GM21390 (cell line): ENCODE measurements around the gene C1QL3.

Experiments
- ATAC-seq: cut with Tn5 transposase; IDR thresholded peaks from one replicate; pipeline ENCODE4 v1.9.1; 2021; ENCODE audit not compliant: unreplicated experiment

Gene C1QL3

DNA sequence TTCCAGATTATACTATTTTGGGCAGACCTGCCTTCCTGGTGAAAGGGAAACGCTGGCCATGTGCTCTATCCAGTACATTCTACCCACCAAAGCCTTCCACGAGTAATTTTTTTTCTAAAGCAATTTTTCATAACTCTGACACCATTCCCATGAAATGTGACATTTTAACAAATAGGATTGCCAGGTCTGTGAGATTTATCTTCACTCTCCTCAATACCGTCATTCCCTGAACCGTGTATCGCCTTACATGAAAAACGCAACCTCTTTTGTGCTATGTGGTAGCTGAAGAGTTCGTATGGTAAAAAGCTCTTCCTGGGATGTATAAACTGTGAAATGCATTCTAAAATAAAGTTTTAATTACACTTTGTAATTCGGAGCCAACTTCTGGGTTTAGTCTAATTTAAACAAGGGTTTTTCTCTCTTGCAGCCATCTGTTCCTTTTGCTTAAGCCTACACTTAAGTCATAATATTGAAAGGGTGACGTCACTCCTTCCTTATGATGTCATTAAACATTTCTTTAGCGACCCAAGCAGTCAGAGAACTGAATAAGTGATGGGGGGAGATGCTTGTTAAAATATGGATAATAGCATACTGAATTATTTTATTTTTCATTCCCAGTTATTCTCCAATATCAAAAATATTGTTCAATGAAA lies 27.7 kb downstream of the C1QL3 start:
- ATAC-seq = no peak

DNA sequence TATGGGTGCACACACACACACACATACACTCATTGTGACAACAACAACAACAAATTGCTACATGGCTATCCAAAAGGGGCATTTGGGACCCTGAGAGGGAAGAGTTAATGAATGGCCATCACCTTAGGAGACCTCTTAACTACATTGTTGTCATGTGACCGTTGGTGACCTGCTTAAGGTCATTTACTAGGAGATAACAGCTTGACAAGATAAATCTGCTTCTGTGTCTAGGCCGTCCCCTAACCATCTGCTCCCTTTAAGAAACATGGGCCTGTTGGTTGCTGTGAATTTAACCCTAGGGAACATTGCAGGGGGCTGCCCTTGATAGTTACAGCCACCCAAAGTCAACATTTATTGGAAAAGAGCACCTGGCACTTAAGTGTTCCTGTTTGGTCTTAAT lies 29.7 kb downstream of the C1QL3 start:
- ATAC-seq = no peak

DNA sequence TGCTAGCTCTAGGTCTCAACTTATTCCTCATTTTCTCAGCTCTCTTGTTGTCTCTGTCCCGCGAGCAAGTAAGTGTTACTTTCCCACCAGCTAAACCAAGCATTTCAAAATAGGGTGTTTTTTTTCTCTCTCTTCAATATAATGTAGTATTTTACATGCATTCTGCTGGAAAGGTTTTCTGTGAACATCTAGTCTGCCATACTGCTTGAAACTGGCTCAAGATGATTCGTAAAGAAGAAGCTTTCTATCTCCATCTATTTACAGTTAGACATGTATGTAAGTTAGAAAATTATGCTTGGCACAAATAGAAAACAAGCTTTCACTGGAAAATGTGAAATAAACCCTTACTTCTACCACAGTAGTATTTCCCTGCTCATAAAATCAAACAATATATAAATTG lies 31.2 kb downstream of the C1QL3 start:
- ATAC-seq = no peak

DNA sequence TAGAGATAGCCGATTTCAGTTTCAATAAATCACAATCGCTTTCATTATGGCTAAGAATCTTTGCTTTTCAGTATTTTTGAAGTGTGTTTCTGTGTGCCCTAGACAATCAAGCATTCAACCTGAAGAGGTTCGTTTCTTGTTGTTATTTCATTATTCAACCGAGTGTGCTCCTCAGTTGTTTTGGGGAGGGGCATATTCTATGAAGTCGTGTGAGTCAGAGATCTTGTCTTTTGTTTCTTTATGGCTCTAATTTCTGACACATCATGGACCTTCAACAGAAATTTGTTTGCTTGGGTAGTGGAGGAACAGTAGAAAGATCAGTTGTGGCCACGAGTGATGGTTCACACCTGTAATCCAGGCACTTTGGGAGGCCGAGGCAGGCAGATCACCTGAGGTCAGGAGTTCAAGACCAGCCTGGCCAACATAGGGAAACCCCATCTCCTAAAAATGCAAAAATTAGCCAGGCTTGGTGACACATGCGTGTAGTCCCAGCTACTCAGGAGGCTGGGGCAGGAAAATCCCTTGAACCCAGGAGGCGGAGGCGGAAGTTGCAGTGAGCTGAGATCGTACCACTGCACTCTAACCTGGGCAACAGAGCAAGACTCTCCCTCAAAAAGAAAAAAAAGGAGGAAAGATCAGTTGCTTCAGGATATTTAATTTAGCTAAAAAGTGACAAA lies 38.3 kb downstream of the C1QL3 start:
- no peak for ATAC-seq

DNA sequence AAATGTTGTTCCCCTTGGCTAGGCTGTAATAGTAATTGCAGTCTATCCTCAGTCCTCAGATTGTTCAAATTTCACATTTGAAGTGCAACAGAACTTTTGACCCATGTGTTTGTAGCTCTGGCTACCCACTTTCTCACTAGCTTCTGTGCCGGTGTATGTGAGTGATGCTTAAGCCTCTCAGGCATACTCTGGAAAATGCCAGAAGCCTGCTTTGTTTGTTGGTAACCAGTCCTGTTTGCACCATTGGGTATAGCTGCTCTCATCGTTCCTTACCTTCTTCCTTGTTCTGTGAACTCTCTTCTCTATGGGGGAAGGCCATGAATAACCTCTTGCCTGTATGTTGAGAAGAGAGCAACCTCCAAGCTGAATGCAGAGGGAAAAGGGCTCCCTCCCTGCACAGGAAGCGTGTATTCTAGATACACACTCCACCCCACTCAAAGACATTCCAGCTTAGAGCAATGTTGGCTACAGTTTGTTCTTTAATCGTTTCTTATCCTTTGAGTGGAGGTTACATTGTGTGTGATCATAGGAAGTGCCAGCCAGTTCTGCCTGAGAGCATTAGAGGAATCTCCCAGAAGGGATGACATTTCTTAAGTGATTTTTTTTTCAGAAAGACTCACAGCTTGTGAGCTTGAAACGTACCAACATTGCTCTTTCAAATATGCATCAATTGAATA lies 40.5 kb downstream of the C1QL3 start:
- ATAC-seq = no peak

DNA sequence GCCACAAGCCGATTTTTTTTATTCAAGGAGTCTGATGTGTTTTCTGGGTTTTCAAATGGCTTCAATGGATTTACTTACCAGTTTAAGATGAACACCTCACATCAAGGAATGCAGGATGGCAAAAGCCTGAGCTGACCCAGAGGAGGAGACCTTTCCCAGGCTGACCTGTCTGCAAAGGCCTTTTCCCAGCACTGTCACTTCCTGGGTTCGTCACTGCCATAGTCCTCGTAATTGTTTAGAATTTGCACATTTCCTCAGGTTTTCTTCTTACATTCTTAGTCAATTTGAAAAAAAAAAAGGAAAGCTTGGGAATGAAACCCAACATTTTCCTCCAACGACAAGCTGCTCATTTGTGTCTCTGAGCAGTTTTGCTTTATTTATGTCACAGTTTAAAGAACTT lies 42.9 kb downstream of the C1QL3 start:
- no peak for ATAC-seq

DNA sequence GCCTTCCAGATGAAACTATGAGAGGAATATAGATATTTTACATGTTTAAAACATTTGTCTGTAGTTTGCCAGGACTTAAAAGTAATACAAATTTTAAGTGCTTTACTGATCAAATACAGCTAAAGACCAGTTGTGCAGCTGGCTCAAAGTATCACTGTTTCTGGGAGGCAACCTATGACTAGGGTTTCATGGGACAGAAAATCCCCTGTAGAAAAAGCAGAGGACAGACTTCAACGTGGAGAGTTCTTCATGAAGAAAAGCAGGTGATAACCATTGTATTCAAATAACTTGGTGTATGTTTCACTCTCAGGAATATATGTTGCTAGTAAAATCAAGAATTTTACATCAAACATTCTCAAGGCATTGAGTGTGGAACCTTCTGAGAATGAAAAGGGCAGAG lies 43.9 kb downstream of the C1QL3 start:
- no peak for ATAC-seq

DNA sequence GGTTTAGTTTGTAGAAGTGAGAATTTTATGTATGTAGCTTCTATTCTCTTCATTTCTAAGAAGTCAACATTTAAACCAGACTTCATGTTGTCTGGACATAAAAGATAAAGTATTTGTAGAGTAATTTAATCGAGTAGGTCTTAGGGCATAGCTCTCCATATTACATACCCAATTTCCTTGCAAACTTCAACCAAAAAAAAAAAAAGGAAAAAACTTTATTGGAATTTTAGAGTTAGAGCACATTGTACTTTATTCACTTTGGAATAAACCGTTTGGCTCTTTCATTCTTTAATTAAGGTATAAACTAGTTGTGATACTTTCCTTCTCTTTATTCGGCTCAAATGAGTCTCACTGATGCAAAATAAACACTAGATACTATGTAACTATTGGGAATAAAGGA lies 48.9 kb downstream of the C1QL3 start:
- no peak for ATAC-seq

DNA sequence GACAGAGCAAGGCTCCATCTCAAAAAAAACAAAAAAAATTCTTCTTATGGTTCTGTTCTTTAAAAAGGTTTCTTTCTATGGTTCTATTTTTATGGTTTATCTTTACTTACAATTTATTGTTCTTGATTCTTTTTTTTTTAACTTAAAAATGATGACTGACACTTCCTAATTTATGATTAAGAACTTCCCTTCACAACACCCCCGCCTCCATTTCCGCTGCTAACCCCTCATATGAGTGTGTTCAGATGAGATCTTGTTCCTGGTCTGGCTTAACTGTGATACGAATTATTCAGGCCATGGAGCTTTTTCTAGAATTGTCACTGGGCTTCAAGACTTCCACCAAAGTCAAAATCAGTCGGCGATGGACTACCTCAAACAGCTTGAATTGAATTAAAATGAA lies 50.9 kb downstream of the C1QL3 start:
- no peak for ATAC-seq

DNA sequence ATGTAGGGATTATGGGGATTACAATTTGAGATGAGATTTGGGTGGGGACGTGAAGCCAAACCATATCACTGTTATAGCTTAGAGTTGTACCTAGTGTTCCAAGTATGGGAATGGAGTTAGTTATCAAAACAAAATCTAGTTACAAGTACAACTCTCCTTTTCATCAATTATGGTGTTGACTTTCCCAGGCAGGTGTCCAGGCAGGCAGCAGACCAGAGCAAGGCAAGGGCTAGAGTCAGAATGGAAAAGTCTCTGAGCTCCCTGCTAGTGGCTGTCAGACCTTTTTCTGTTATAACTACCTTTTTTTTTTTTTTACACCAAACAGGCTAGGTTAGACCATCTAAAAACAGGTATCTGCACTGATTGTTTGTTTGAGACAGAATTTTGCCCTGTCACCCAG lies 55.7 kb downstream of the C1QL3 start:
- no peak for ATAC-seq
